ENCODE data around the gene PFKFB1. TPM values are rescaled to one million over a fixed set of nuclear protein-coding genes. Genes with fewer than 3 reads are reported as not detected.

Gene PFKFB1
- total and polyA plus RNA-seq, 4 donors = 2.9 to 19.2 (median 7.3) TPM

DNA sequence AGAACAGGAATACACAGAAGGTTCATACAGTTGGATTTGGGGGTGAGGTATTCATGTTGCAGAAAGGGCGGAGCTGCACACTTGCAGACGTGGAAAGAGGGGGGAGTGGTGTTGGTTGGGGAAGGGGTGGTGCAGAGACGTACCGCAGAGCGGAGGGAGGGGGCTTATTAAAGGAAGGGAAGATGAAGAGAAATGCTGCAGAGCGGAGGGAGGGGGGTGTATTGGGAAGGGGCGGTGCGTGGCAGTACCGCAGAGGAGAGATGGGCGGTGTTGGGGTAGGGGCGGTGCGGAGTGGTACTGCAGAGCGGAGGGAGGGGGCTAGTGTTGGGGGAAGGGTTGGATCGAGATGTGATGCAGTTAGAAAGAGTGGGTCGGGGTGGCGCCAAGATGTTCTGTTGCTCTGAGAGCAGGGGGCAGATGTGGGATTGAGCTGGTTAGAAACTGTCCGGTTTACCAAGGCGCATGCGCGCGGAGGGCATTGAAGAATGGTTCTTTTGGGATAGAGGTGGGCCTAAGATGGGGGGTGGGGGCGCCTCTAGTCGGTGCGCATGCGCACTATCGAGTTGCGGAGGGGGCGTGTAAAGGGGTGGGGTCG, 72.5 kb downstream of the PFKFB1 start:
- WGBS = 3% methylated on average over 29 of the region's 29 CpGs
- no peaks in the 10 kb centered on the region for H3K27me3 ChIP-seq (ENCODE audit: control insufficient read depth in 4 of 4, insufficient read depth in 4 of 4, low read length in 3 of 4)
- H3K9me3 ChIP-seq (ENCODE audit: control insufficient read depth in 4 of 4, low read length in 3 of 4) = no peaks in the 10 kb centered on the region
- peak overlapping the region in 2 of 3 donors; percentile 45 to 49 for H3K4me3 ChIP-seq (ENCODE audit: low read depth in 1 of 3, low read length in 3 of 3)
- H3K9ac ChIP-seq (ENCODE audit: low read depth in 1 of 2, low read length in 2 of 2) = no peak overlapping the region
- DNase-seq (ENCODE audit: low spot score) = peak; percentile 46
- TF ChIP-seq TAF1 (conservative IDR thresholded peaks at IDR 0.05) (no peak), RAD21 (IDR thresholded peaks at IDR 0.05) (no peak), EGR1 (IDR thresholded peaks at IDR 0.05; ENCODE audit: low read depth in 2 of 2) (no peak), HNF4A (conservative IDR thresholded peaks at IDR 0.05) (no peak), JUND (IDR thresholded peaks at IDR 0.05) (no peak), FOXA2 (IDR thresholded peaks at IDR 0.05) (no peak), FOXA1 (IDR thresholded peaks at IDR 0.05) (no peak), RXRA (IDR thresholded peaks at IDR 0.05) (no peak), GABPA (IDR thresholded peaks at IDR 0.05 in 1 of 2, conservative IDR thresholded peaks at IDR 0.05 in 1 of 2) (no peak), NR2F2 (IDR thresholded peaks at IDR 0.05) (no peak), SP1 (IDR thresholded peaks at IDR 0.05) (no peak)
- TF ChIP-seq, protein P1, sequence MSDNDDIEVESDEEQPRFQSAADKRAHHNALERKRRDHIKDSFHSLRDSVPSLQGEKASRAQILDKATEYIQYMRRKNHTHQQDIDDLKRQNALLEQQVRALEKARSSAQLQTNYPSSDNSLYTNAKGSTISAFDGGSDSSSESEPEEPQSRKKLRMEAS (IDR thresholded peaks at IDR 0.05) = no peak
- TF ChIP-seq, protein P2, sequence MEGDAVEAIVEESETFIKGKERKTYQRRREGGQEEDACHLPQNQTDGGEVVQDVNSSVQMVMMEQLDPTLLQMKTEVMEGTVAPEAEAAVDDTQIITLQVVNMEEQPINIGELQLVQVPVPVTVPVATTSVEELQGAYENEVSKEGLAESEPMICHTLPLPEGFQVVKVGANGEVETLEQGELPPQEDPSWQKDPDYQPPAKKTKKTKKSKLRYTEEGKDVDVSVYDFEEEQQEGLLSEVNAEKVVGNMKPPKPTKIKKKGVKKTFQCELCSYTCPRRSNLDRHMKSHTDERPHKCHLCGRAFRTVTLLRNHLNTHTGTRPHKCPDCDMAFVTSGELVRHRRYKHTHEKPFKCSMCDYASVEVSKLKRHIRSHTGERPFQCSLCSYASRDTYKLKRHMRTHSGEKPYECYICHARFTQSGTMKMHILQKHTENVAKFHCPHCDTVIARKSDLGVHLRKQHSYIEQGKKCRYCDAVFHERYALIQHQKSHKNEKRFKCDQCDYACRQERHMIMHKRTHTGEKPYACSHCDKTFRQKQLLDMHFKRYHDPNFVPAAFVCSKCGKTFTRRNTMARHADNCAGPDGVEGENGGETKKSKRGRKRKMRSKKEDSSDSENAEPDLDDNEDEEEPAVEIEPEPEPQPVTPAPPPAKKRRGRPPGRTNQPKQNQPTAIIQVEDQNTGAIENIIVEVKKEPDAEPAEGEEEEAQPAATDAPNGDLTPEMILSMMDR (IDR thresholded peaks at IDR 0.05; ENCODE audit: low read depth, low read length, missing input control) = no peak
- TF ChIP-seq, protein P3, sequence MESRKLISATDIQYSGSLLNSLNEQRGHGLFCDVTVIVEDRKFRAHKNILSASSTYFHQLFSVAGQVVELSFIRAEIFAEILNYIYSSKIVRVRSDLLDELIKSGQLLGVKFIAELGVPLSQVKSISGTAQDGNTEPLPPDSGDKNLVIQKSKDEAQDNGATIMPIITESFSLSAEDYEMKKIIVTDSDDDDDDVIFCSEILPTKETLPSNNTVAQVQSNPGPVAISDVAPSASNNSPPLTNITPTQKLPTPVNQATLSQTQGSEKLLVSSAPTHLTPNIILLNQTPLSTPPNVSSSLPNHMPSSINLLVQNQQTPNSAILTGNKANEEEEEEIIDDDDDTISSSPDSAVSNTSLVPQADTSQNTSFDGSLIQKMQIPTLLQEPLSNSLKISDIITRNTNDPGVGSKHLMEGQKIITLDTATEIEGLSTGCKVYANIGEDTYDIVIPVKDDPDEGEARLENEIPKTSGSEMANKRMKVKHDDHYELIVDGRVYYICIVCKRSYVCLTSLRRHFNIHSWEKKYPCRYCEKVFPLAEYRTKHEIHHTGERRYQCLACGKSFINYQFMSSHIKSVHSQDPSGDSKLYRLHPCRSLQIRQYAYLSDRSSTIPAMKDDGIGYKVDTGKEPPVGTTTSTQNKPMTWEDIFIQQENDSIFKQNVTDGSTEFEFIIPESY (IDR thresholded peaks at IDR 0.05) = no peak
- H3K36me3 ChIP-seq (ENCODE audit: control insufficient read depth in 4 of 4, insufficient read depth in 3 of 4, low read depth in 1 of 4, low read length in 3 of 4) = no peaks in the 10 kb centered on the region
- peaks cover 0 to 9% (median 2%) of the 10 kb centered on the region in 4 donors for H3K4me1 ChIP-seq (ENCODE audit: control insufficient read depth in 4 of 4, insufficient read depth in 4 of 4, low read length in 3 of 4)
- H3K27ac ChIP-seq (ENCODE audit: low read depth in 1 of 2, low read length in 2 of 2) = no peak overlapping the region

DNA sequence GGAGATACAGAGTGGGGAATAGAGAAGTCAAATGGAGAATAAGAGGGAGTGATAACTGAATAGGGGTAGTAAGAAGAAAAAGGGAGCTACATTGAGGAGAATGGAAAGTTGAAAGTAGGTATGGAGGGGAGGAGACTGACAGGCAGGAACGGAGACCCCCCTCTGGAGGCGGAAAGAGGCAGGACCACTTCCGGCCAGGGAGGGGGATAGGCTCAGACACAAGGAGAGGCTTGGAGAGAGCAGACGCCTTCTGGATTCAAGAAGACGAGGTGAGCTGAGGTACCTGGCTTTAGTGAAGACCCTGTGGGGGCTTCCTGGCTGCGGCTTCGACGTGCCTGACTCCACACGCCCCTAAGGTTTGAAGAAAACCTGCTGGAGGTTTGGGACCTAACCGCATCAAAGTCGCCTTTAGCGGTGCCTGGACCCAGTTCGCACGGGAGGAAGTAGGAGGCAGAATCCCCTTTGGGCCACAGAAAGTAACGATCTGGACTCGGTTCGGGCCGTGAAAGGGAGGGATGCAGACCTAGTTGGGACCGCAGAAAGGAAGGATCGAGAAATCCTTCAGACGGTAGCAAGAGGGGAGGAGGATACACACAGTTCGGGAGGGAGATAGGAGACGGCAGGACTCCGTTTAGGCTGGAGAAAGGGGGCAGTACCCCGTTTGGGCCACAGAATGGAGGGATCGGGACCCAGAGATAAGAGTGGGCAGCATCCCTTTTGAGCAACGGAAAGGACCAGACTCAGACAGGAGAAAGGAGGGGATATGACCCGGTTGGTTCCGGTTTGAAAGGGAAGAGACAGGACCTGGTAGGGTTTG, 73.2 kb downstream of the PFKFB1 start, which contains the start of gene TRO:
Gene TRO (plus strand): TSS at position 215 of the 817 bp plus-strand sequence. CDS start 1,423 bp downstream, outside the sequence.
- no peaks in the 10 kb centered on the region for H3K27me3 ChIP-seq (ENCODE audit: control insufficient read depth in 4 of 4, insufficient read depth in 4 of 4, low read length in 3 of 4)
- WGBS = 4% methylated on average over 29 of the region's 29 CpGs
- H3K9me3 ChIP-seq (ENCODE audit: control insufficient read depth in 4 of 4, low read length in 3 of 4) = no peaks in the 10 kb centered on the region
- H3K9ac ChIP-seq (ENCODE audit: low read depth in 1 of 2, low read length in 2 of 2) = no peak within 1 kb of the TSS
- no peaks in the 10 kb centered on the region for H3K36me3 ChIP-seq (ENCODE audit: control insufficient read depth in 4 of 4, insufficient read depth in 3 of 4, low read depth in 1 of 4, low read length in 3 of 4)
- TF ChIP-seq, protein P1 (IDR thresholded peaks at IDR 0.05) = no peak
- no peak for TF ChIP-seq HNF4G (IDR thresholded peaks at IDR 0.05)
- no peak for TF ChIP-seq HNF4A (conservative IDR thresholded peaks at IDR 0.05)
- no peak for TF ChIP-seq EGR1 (IDR thresholded peaks at IDR 0.05; ENCODE audit: low read depth in 2 of 2)
- TF ChIP-seq JUND (IDR thresholded peaks at IDR 0.05) = no peak
- TF ChIP-seq TAF1 (conservative IDR thresholded peaks at IDR 0.05) = no peak
- TF ChIP-seq YY1 (IDR thresholded peaks at IDR 0.05) = no peak
- no peak for TF ChIP-seq SP1 (IDR thresholded peaks at IDR 0.05)
- TF ChIP-seq, protein P4, sequence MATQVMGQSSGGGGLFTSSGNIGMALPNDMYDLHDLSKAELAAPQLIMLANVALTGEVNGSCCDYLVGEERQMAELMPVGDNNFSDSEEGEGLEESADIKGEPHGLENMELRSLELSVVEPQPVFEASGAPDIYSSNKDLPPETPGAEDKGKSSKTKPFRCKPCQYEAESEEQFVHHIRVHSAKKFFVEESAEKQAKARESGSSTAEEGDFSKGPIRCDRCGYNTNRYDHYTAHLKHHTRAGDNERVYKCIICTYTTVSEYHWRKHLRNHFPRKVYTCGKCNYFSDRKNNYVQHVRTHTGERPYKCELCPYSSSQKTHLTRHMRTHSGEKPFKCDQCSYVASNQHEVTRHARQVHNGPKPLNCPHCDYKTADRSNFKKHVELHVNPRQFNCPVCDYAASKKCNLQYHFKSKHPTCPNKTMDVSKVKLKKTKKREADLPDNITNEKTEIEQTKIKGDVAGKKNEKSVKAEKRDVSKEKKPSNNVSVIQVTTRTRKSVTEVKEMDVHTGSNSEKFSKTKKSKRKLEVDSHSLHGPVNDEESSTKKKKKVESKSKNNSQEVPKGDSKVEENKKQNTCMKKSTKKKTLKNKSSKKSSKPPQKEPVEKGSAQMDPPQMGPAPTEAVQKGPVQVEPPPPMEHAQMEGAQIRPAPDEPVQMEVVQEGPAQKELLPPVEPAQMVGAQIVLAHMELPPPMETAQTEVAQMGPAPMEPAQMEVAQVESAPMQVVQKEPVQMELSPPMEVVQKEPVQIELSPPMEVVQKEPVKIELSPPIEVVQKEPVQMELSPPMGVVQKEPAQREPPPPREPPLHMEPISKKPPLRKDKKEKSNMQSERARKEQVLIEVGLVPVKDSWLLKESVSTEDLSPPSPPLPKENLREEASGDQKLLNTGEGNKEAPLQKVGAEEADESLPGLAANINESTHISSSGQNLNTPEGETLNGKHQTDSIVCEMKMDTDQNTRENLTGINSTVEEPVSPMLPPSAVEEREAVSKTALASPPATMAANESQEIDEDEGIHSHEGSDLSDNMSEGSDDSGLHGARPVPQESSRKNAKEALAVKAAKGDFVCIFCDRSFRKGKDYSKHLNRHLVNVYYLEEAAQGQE (IDR thresholded peaks at IDR 0.05) = no peak
- TF ChIP-seq NR2F2 (IDR thresholded peaks at IDR 0.05) = no peak
- TF ChIP-seq, protein P5, sequence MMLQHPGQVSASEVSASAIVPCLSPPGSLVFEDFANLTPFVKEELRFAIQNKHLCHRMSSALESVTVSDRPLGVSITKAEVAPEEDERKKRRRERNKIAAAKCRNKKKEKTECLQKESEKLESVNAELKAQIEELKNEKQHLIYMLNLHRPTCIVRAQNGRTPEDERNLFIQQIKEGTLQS (IDR thresholded peaks at IDR 0.05) = no peak
- peaks cover 0 to 9% (median 2%) of the 10 kb centered on the region in 4 donors for H3K4me1 ChIP-seq (ENCODE audit: control insufficient read depth in 4 of 4, insufficient read depth in 4 of 4, low read length in 3 of 4)
- H3K27ac ChIP-seq (ENCODE audit: low read depth in 1 of 2, low read length in 2 of 2) = no peak within 1 kb of the TSS
- peak within 1 kb of the TSS in 2 of 3 donors; percentile 45 to 49 for H3K4me3 ChIP-seq (ENCODE audit: low read depth in 1 of 3, low read length in 3 of 3)
- DNase-seq (ENCODE audit: low spot score) = no peak
